Measurements from ENCODE around the gene TBC1D4. TPM values are rescaled to one million over a fixed set of nuclear protein-coding genes. Genes with fewer than 3 reads are reported as not detected.
"Not testable (repeated sequence)": the region's sequence is repeated elsewhere in the genome, so short reads cannot be mapped to it uniquely, and the experiment has no call there.

The TBC1D4 gene
- polyA plus RNA-seq, 1 of the 3 experiments (the other 2 are of a cell fraction) = 8.8 TPM

GRCh38 chr13:75437582-75438318, 44.2 kb downstream of the TBC1D4 start:
- ChIA-PET POLR2A (no interaction called here), CTCF (interaction anchor here (1.2 kb wide), 1 partner anchor 45 kb away, joined by 3 read pairs; the partner anchor contains the start of gene TBC1D4)
- Histone ChIP-seq H3K36me3 (replicated peaks in 1 of 2; ENCODE audit: control insufficient read depth in 1 of 2, insufficient read depth in 2 of 2, low read length in 1 of 2) (no peaks in the 10 kb centered on the region), H4K20me1 (ENCODE audit: insufficient read depth) (no peaks in the 10 kb centered on the region), H3K9me3 (no peaks in the 10 kb centered on the region), H3K27me3 (ENCODE audit: insufficient read depth) (no peaks in the 10 kb centered on the region), H3K4me3 (ENCODE audit: low read depth in 2 of 2, low read length in 1 of 2) (no peak overlapping the region), H2AFZ (ENCODE audit: low read depth) (no peak overlapping the region), H3K4me1 (ENCODE audit: control insufficient read depth in 1 of 2, insufficient read depth in 2 of 2, low read depth in 1 of 2, low read length in 1 of 2) (peaks cover 0 to 8% of the 10 kb centered on the region in 2 experiments; a peak in 2 of 4 replicates), H3K4me2 (no peak overlapping the region), H3F3A (replicated peaks; ENCODE audit: insufficient read depth) (no peaks in the 10 kb centered on the region), H3K79me2 (ENCODE audit: insufficient read depth) (peaks cover 4% of the 10 kb centered on the region), H3K27ac (ENCODE audit: low read depth in 2 of 2, low read length in 1 of 2) (no peak overlapping the region; a peak in 1 of 4 replicates), H3K9me2 (no peaks in the 10 kb centered on the region), H3K9ac (no peak overlapping the region)
- 81% methylated on average over 4 of the region's 4 CpGs for WGBS (ENCODE audit: low lambda C conversion rate)
- TF ChIP-seq SIN3A (IDR thresholded peaks at IDR 0.05; ENCODE audit: borderline replicate concordance, low read depth, low read length) (no peak), TAF1 (IDR thresholded peaks at IDR 0.05; ENCODE audit: borderline replicate concordance, low read depth, low read length) (no peak), ZBTB33 (IDR thresholded peaks at IDR 0.05; ENCODE audit: borderline replicate concordance, low read depth) (no peak), FOSL2 (IDR thresholded peaks at IDR 0.05; ENCODE audit: borderline replicate concordance, low read depth) (no peak), MEF2A (IDR thresholded peaks at IDR 0.05; ENCODE audit: borderline replicate concordance, low read depth) (no peak), YY1 (IDR thresholded peaks at IDR 0.05; ENCODE audit: low read depth) (no peak), RCOR1 (IDR thresholded peaks at IDR 0.05; ENCODE audit: low read length) (no peak), USF1 (IDR thresholded peaks at IDR 0.05; ENCODE audit: borderline replicate concordance, low read depth) (no peak), RAD21 (IDR thresholded peaks at IDR 0.05; ENCODE audit: low read length) (no peak), JUND (IDR thresholded peaks at IDR 0.05) (no peak), RXRA (IDR thresholded peaks at IDR 0.05; ENCODE audit: borderline replicate concordance, low read depth) (no peak), POLR2AphosphoS5 (IDR thresholded peaks at IDR 0.05; ENCODE audit: low read depth, low read length) (no peak)
- DNase-seq = no peak

DNA sequence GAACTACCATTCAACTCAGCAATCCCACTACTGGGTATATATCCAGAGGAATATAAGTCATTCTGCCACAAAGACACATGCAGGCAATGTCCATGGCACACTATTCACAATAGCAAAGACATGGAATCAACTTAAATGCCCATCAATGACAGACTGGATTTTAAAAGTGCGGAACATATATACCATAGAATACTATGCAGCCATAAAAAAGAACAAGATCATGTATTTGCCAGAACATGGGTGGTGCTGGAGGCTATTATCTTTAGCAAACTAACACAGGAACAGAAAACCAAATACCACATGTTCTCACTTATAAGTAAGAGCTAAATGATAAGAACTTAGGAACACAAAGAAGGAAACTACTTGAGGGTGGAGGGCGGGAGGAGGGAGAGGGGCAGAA, 47.8 kb downstream of the TBC1D4 start:
- H3K9me3 ChIP-seq; H3K9me2 ChIP-seq; H3K9ac ChIP-seq; H3K36me3 ChIP-seq (replicated peaks in 1 of 2; ENCODE audit: control insufficient read depth in 1 of 2, insufficient read depth in 2 of 2, low read length in 1 of 2); H4K20me1 ChIP-seq (ENCODE audit: insufficient read depth); H3K4me3 ChIP-seq (ENCODE audit: low read depth in 2 of 2, low read length in 1 of 2); H3K4me2 ChIP-seq; H3K79me2 ChIP-seq (ENCODE audit: insufficient read depth); POLR2A ChIA-PET; H3K27me3 ChIP-seq (ENCODE audit: insufficient read depth); DNase-seq; H3K27ac ChIP-seq (ENCODE audit: low read depth in 2 of 2, low read length in 1 of 2); CTCF ChIA-PET; H3F3A ChIP-seq (replicated peaks; ENCODE audit: insufficient read depth); H2AFZ ChIP-seq (ENCODE audit: low read depth): not testable (repeated sequence)
- WGBS (ENCODE audit: low lambda C conversion rate) = 95% methylated on average over 2 of the region's 2 CpGs
- peaks cover 0 to 14% of the 10 kb centered on the region in 2 experiments; a peak in 2 of 4 replicates for H3K4me1 ChIP-seq (ENCODE audit: control insufficient read depth in 1 of 2, insufficient read depth in 2 of 2, low read depth in 1 of 2, low read length in 1 of 2)

All from SK-N-SH (cell line).